HepG2 (cell line): ENCODE data around the gene CD248. TPM values are rescaled to one million over a fixed set of nuclear protein-coding genes. Genes with fewer than 3 reads are reported as not detected.

Experiments
- BCL6 ChIP-seq: IDR thresholded peaks from 2 replicates; pipeline ENCODE4 v1.6.1; 2016; ENCODE audit warnings: missing genetic modification reagents, missing compliant biosample characterization
- CENPT ChIP-seq: sonication (generic); formaldehyde crosslinking; IDR thresholded peaks from 2 replicates; pipeline ENCODE4 v1.8.0; 2022; ENCODE audit warnings: low read depth, mild to moderate bottlenecking, moderate library complexity, missing genetic modification reagents
- HDAC2 ChIP-seq: sonication (generic); formaldehyde crosslinking; IDR thresholded peaks from 2 replicates; pipeline ENCODE4 v1.4.0; 2020; ENCODE audit warnings: missing genetic modification reagents
- NFE2 ChIP-seq: sonication (generic); formaldehyde crosslinking; IDR thresholded peaks from 2 replicates; pipeline ENCODE4 v1.4.0; 2020; ENCODE audit warnings: missing genetic modification reagents
- PITX1 ChIP-seq: sonication (generic); formaldehyde crosslinking; IDR thresholded peaks from 2 replicates; pipeline ENCODE4 v1.5.1; 2020; ENCODE audit warnings: mild to moderate bottlenecking, missing genetic modification reagents
- RBAK ChIP-seq: sonication (generic); formaldehyde crosslinking; IDR thresholded peaks from 2 replicates; pipeline ENCODE4 v1.5.1; 2020; ENCODE audit warnings: mild to moderate bottlenecking, missing genetic modification reagents
- SP1 ChIP-seq, 2 experiments: fragments of 450-650 bp in 1 of 2; sonication (generic) in 1 of 2; formaldehyde crosslinking in 1 of 2; IDR thresholded peaks; 2 replicates each; pipeline versions ENCODE4 v1.4.0 to v1.6.1; 2016 to 2020; ENCODE audit warnings: missing genetic modification reagents in 1 of 2
- TEAD3 ChIP-seq: optimal IDR thresholded peaks from 2 replicates; pipeline ENCODE3; 2016; ENCODE audit warnings: borderline replicate concordance
- TFDP1 ChIP-seq: IDR thresholded peaks from 2 replicates; pipeline ENCODE4 v1.6.1; 2016; ENCODE audit warnings: missing compliant biosample characterization, missing genetic modification reagents, borderline replicate concordance
- ZNF138 ChIP-seq: sonication (generic); formaldehyde crosslinking; IDR thresholded peaks from 2 replicates; pipeline ENCODE4 v1.5.0; 2020; ENCODE audit warnings: mild to moderate bottlenecking, low read depth, missing genetic modification reagents
- ZNF512B ChIP-seq: sonication (generic); formaldehyde crosslinking; IDR thresholded peaks from 2 replicates; pipeline ENCODE4 v1.5.1; 2020; ENCODE audit warnings: missing genetic modification reagents, mild to moderate bottlenecking, borderline replicate concordance
- ZSCAN21 ChIP-seq: sonication (generic); formaldehyde crosslinking; IDR thresholded peaks from 2 replicates; pipeline ENCODE4 v1.8.0; 2022; ENCODE audit warnings: mild to moderate bottlenecking, missing genetic modification reagents, moderate library complexity, borderline replicate concordance
- ZSCAN5A ChIP-seq: sonication (generic); formaldehyde crosslinking; IDR thresholded peaks from 2 replicates; pipeline ENCODE4 v1.8.0; 2022; ENCODE audit warnings: mild to moderate bottlenecking, missing genetic modification reagents, borderline replicate concordance
- polyA plus RNA-seq, 8 experiments: library from polyadenylated mRNA; depleted of rRNA in 3 of 8; stranded (reverse) in 7 of 8; unstranded in 1 of 8; fragments of >200 nt; fragmentation: Illumina TruSeq in 4 of 8; extraction: Trizol in 4 of 8; gene quantifications; 2 replicates each; pipeline versions ENCODE4 v1.2.1 to v1.2.3, GENCODE V29; 2011 to 2016; ENCODE audit warnings: low read depth in 4 of 8, missing spikeins in 1 of 8, mixed read lengths in 1 of 8; ENCODE audit not compliant: insufficient read depth in 1 of 8
- total RNA-seq, 5 experiments: library from RNA; depleted of rRNA; stranded (reverse); fragments of >200 nt; fragmentation: Illumina TruSeq; extraction: Trizol; gene quantifications; 2 replicates each; pipeline ENCODE4 v1.2.3, GENCODE V29; 2016; ENCODE audit warnings: low read depth in 1 of 5
- TF ChIP-seq, protein P1 (sequence below): sonication (generic); formaldehyde crosslinking; IDR thresholded peaks from 2 replicates; pipeline ENCODE4 v1.4.0; 2020; ENCODE audit warnings: missing genetic modification reagents, mild to moderate bottlenecking, borderline replicate concordance
- TF ChIP-seq, protein P2 (sequence below): sonication (generic); formaldehyde crosslinking; IDR thresholded peaks from 2 replicates; pipeline ENCODE4 v1.4.0; 2020; ENCODE audit warnings: missing genetic modification reagents

The CD248 gene
- total and polyA plus RNA-seq, 2 of the 13 experiments (the other 11 are each of a cell fraction or from before 2014, with no cell fraction given) = 0.25 to 0.35 TPM

- TF ChIP-seq, protein P1, sequence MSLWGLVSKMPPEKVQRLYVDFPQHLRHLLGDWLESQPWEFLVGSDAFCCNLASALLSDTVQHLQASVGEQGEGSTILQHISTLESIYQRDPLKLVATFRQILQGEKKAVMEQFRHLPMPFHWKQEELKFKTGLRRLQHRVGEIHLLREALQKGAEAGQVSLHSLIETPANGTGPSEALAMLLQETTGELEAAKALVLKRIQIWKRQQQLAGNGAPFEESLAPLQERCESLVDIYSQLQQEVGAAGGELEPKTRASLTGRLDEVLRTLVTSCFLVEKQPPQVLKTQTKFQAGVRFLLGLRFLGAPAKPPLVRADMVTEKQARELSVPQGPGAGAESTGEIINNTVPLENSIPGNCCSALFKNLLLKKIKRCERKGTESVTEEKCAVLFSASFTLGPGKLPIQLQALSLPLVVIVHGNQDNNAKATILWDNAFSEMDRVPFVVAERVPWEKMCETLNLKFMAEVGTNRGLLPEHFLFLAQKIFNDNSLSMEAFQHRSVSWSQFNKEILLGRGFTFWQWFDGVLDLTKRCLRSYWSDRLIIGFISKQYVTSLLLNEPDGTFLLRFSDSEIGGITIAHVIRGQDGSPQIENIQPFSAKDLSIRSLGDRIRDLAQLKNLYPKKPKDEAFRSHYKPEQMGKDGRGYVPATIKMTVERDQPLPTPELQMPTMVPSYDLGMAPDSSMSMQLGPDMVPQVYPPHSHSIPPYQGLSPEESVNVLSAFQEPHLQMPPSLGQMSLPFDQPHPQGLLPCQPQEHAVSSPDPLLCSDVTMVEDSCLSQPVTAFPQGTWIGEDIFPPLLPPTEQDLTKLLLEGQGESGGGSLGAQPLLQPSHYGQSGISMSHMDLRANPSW = no peak
- TF ChIP-seq TEAD3 (CRISPR knock-in tag) (no peak), ZSCAN21 (no peak), BCL6 (CRISPR knock-in tag) (no peak), PITX1 (no peak), SP1 (IDR thresholded peaks at IDR 0.05) (no peak), SP1 (CRISPR knock-in tag; IDR thresholded peaks at IDR 0.05) (no peak), NFE2 (CRISPR knock-in tag) (no peak), ZNF138 (CRISPR knock-in tag) (no peak), RBAK (CRISPR knock-in tag) (no peak), ZNF512B (no peak), CENPT (CRISPR knock-in tag) (peak; percentile 43; the same call in 1 of the 2 replicates), HDAC2 (CRISPR knock-in tag) (no peak), TFDP1 (CRISPR knock-in tag) (peak; percentile 17; the same call in 1 of the 2 replicates), ZSCAN5A (CRISPR knock-in tag) (no peak)
- TF ChIP-seq, protein P2, sequence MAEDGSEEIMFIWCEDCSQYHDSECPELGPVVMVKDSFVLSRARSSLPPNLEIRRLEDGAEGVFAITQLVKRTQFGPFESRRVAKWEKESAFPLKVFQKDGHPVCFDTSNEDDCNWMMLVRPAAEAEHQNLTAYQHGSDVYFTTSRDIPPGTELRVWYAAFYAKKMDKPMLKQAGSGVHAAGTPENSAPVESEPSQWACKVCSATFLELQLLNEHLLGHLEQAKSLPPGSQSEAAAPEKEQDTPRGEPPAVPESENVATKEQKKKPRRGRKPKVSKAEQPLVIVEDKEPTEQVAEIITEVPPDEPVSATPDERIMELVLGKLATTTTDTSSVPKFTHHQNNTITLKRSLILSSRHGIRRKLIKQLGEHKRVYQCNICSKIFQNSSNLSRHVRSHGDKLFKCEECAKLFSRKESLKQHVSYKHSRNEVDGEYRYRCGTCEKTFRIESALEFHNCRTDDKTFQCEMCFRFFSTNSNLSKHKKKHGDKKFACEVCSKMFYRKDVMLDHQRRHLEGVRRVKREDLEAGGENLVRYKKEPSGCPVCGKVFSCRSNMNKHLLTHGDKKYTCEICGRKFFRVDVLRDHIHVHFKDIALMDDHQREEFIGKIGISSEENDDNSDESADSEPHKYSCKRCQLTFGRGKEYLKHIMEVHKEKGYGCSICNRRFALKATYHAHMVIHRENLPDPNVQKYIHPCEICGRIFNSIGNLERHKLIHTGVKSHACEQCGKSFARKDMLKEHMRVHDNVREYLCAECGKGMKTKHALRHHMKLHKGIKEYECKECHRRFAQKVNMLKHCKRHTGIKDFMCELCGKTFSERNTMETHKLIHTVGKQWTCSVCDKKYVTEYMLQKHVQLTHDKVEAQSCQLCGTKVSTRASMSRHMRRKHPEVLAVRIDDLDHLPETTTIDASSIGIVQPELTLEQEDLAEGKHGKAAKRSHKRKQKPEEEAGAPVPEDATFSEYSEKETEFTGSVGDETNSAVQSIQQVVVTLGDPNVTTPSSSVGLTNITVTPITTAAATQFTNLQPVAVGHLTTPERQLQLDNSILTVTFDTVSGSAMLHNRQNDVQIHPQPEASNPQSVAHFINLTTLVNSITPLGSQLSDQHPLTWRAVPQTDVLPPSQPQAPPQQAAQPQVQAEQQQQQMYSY (CRISPR knock-in tag) = no peak
Observed at GRCh38 chr11:66277471-66278362, 39.1 kb downstream of the CD248 start, which contains the start of gene CNIH2 (continued).
